Measurements from ENCODE around the gene RFTN2. TPM values are rescaled to one million over a fixed set of nuclear protein-coding genes. Genes with fewer than 3 reads are reported as not detected.
A peak's percentile ranks its signal among the peaks of the same experiment; 100 is the strongest.
"Not testable (repeated sequence)": the region's sequence is repeated elsewhere in the genome, so short reads cannot be mapped to it uniquely, and the experiment has no call there.

RFTN2 gene
- total RNA-seq, 1 donor from 2014 or later: 7.5 TPM

DNA sequence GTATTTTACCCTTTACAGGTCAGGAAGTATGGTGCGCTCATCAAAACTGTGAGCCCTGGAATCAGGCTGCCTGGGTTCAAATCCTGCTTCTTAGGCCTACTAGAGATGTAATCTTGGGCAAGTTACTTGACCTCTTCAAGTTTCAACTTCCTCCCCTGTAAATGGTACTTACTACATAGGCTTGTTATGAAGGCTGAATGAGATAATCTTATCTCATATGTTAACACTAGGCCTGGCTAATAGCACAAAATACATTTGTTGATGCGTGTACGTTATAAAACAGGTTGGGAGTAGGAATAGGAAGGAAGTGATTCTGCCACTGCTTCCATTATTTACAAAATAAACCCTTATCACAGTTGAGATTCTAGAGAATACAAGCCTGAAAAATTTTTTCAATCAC, 1.7 kb upstream of the RFTN2 start:
- no peak for ATAC-seq
- intact Hi-C loops (cut with micrococcal nuclease): no loop called here
- no peak for DNase-seq

- peak; percentile 34 for DNase-seq
- intact Hi-C loops (cut with micrococcal nuclease): no loop called here
- peak; percentile 87 for ATAC-seq
These were observed 363 bp upstream of the RFTN2 start for GRCh38 chr2:197675711-197676188.

DNA sequence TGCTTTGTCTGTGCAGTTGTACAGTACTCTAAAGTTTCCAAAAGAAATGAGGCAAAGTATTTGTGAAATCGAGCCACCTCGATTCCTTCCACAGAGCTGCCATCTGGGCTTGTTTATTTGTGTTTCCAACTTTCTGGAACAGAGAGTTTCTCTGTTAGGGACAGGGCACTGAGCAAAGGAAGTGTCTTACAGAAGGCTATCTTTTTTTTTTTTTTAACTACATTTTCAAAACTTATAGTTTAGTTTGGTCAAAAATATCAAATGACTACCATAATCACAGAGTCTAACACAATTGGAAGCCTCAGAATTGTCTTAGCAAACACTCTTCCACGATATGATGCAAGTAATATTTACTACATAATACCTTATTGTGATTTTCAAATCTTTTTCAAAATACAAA, 796 bp downstream of the RFTN2 start:
- intact Hi-C loops (cut with micrococcal nuclease): no loop called here
- DNase-seq (no peak), ATAC-seq (peak; percentile 71)

DNA sequence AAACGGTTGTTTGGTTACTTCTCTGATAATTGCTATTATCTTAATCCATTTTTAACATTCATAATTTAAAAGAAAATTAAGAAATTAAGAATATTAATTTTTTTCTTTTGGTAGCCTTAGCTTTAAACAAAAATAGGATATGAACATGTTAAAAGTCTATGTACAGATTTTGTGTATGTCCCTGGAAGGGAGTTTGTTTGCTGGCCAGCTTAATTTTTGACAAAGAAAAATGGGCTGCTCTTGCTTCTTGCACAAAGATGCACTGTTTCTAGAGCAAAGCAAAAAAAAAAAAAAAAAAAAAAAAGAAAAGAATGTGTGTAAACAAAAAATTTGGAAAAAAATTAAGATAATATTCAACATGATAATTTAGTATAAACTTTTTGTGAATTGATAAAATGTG, 1.3 kb downstream of the RFTN2 start:
- ATAC-seq: no peak
- intact Hi-C loops (cut with micrococcal nuclease): no loop called here
- DNase-seq: no peak

GRCh38 chr2:197673606-197674005, 1.8 kb downstream of the RFTN2 start:
- no peak for DNase-seq
- intact Hi-C loops (cut with micrococcal nuclease): no loop called here
- ATAC-seq: no peak

- DNase-seq: no peak
- ATAC-seq: no peak
- intact Hi-C loops (cut with micrococcal nuclease): no loop called here
These were observed 2.3 kb downstream of the RFTN2 start for GRCh38 chr2:197673106-197673505.

GRCh38 chr2:197672371-197672893, 3.0 kb downstream of the RFTN2 start:
- intact Hi-C loops (cut with micrococcal nuclease): no loop called here
- no peak for DNase-seq
- ATAC-seq: no peak

DNA sequence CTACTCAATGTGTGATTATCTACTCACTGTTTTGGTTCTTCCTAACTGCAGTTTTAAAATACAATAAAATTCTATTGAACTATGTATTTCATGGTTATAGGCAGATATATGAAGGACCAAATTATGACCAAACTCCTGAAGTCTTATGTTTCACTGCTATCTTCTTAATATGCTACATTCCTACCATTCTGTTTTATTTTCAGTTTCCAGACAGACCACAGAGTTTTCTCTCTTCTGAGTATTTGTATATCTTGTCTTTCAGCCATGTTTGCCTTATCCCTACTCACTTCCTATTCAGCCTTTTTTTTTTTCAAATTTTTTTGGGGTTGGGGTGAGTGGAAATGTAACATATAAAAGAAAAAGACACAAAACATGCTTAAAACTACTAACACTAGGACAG, 6.3 kb downstream of the RFTN2 start:
- no peak for ATAC-seq
- intact Hi-C loops (cut with micrococcal nuclease): no loop called here
- no peak for DNase-seq

DNA sequence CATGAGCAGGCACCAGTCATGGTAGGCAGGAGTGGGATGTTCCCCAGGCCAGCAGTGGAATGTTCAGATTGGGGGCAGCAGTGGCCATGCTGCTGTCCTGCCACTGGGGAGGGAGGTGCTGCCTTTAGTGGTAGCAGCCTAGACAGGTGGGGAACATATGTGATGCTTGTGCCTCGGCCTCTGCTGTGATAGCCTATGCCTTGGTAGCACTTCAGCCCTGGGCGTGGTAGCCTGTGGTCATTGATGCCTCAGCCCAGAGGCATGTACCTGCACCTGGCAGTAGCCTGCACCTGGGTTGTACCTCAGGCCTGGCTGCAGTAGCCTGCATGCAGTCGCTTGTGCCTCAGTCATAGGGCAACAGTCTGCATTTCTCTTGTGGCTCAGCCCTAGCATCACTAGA, 7.1 kb downstream of the RFTN2 start:
- intact Hi-C loops (cut with micrococcal nuclease): no loop called here
- ATAC-seq: no peak

DNA sequence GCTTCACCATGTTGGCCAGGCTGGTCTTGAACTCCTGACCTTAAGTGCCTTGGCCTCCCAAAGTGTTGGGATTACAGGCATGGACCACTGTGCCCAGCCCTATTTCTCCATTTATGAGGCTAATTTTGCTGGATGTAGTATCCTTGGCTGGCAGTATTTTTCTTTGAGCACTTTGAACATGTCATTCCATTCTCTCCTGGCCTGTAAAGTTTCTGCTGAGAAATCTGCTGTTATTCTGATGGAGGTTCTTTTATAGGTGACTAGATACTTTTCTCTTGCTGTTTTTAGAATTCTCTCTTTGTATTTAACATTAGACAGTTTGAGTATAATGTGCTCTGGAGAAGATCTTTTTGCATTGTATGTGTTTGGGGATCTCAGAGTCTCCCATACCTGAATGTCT, 9.1 kb downstream of the RFTN2 start:
- ATAC-seq (no peak), DNase-seq (no peak)
- intact Hi-C loops (cut with micrococcal nuclease): no loop called here

More for the DNA sequence above, 7.1 kb downstream of the RFTN2 start:
- DNase-seq: no peak

GRCh38 chr2:197661626-197662025, 13.8 kb downstream of the RFTN2 start:
- ATAC-seq: no peak
- intact Hi-C loops (cut with micrococcal nuclease): no loop called here
- DNase-seq: no peak

DNA sequence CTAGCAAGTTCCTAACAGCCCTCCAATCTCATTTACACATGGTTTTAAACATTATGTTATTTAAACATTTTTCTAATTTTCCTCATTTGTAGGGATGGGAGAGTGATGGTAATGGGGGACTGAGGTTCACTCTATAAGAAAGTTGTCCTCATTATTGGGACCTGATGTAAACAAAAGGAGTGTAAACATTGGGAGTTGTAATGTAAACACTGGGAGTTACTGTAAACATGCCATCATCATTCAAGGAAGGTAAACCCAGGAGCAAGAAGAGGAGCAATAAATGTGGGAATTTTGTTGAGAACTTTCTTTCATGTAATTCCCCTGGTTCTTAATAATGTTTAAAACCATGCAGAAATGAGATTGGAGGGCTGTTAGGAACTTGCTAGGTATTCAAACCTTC, 17.8 kb downstream of the RFTN2 start:
- ATAC-seq (no peak), DNase-seq (no peak)
- intact Hi-C loops (cut with micrococcal nuclease): no loop called here

DNA sequence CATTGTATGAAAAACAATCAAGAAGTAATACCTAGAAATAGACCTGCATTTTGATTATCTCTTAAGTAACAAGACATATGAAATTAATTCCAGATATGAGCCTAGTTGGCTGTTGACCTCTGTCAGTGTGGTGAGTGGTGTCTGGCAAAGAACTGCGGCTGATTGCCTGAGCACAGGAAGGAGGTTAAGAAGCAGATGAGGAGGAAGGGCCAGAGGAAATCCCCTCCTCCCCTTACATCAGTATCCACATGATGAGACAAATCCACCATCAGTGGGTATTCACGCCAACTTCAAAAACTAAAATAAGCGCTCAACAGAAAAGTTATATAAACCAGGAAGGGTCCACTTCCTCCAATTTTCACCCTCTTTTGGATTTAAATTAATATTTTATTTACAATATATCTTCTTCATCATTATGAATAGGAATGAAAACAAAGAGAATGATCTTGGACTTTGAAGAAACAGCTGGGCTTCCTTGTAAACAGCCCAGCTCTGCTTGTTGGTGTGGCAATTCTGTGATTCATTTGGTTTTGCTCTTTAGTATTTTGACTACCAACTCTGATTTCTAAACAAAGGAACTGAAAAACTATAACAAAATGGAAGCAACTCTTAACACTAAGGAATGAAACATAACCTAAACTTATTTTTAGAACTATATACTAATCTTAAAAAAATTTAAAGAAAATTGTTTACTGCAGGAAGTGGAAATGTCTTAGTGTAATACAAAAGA, 27.3 kb downstream of the RFTN2 start:
- intact Hi-C loops (cut with micrococcal nuclease): no loop called here
- ATAC-seq (no peak), DNase-seq (no peak)

- ATAC-seq (no peak), DNase-seq (no peak)
- intact Hi-C loops (cut with micrococcal nuclease): no loop called here
These were observed 33.7 kb downstream of the RFTN2 start for GRCh38 chr2:197641666-197642065.

- intact Hi-C loops (cut with micrococcal nuclease); DNase-seq; ATAC-seq: not testable (repeated sequence)
These were observed 34.7 kb downstream of the RFTN2 start for GRCh38 chr2:197640571-197641122.

GRCh38 chr2:197633109-197633657, 42.2 kb downstream of the RFTN2 start:
- no peak for ATAC-seq

DNA sequence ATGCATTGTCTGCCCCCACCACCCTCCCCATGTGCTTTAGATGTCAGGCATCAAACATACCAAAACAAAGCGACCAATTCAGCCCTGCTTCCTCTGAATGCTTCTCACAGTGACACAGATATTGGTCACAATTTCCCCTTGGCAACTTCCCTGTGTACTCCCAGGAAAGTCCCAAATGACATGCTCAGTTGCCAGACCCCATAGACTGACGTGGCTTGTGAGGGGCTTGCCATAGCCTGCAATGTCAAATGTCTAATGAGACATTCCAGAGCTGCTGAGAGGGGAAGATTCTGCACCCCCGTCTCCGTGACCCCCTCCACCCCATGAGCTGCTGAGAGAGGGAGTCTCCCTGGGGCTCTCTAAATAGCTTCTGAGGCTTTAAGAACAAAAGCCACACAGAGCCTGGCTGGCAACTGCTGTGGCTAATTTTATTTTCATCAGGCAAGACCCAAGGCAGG, 47.3 kb downstream of the RFTN2 start:
- peak; percentile 67 for ATAC-seq
- intact Hi-C loops (cut with micrococcal nuclease): no loop called here
- no peak for DNase-seq

More at GRCh38 chr2:197633109-197633657, 42.2 kb downstream of the RFTN2 start:
- intact Hi-C loops (cut with micrococcal nuclease): no loop called here
- DNase-seq: no peak

- no peak for DNase-seq
- ATAC-seq: no peak
- intact Hi-C loops (cut with micrococcal nuclease): no loop called here
These were observed 48.3 kb downstream of the RFTN2 start for GRCh38 chr2:197626965-197627625.

DNA sequence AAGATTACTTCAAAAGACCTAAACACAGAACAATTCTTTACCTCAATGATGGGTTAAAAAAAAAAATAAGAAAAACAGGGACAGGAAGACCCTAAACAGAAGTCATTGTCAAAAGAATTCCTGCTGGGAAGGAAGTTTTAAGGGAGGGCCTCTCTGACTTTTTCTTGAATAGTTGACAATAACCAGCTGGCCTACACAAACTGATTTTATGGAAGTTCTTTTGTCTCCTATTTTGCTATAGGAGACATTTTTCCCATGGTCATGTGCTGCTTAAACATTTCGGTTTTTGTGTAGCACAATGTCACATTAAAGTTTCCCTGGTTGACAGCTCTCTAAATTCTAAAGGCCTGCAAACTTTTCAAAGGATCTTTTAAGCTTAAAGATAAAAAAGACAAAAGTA, 55.3 kb downstream of the RFTN2 start:
- no peak for ATAC-seq
- intact Hi-C loops (cut with micrococcal nuclease): no loop called here
- DNase-seq: no peak
